ENCODE measurements around the gene ODF2L. TPM values are rescaled to one million over a fixed set of nuclear protein-coding genes. Genes with fewer than 3 reads are reported as not detected.

The ODF2L gene
- total RNA-seq, 2 donors from 2014 or later: 8.8 to 9.6 TPM

GRCh38 chr1:86409416-86410021 is 13.4 kb upstream of the ODF2L start:
- Histone ChIP-seq H3K36me3 (no peaks in the 10 kb centered on the region), H3K4me3 (no peak overlapping the region), H3K9me3 (no peaks in the 10 kb centered on the region), H3K27me3 (no peaks in the 10 kb centered on the region), H3K4me1 (no peaks in the 10 kb centered on the region), H3K27ac (no peak overlapping the region)
- no peak for DNase-seq (ENCODE audit: low spot score)
- TF ChIP-seq CTCF (IDR thresholded peaks at IDR 0.05): no peak

GRCh38 chr1:86396498-86396890 is 371 bp upstream of the ODF2L start:
- no peak for DNase-seq (ENCODE audit: low spot score)
- H3K4me3 ChIP-seq: peak overlapping the region; percentile 93 to 95
- H3K27me3 ChIP-seq: no peaks in the 10 kb centered on the region
- H3K4me1 ChIP-seq: peaks cover 0 to 19% of the 10 kb centered on the region in 2 donors
- TF ChIP-seq CTCF (IDR thresholded peaks at IDR 0.05): no peak
- peak overlapping the region; percentile 76 to 81 for H3K27ac ChIP-seq
- H3K36me3 ChIP-seq: no peaks in the 10 kb centered on the region
- no peaks in the 10 kb centered on the region for H3K9me3 ChIP-seq

- Histone ChIP-seq H3K4me3 (no peak overlapping the region), H3K27ac (no peak overlapping the region), H3K27me3 (no peaks in the 10 kb centered on the region), H3K36me3 (no peaks in the 10 kb centered on the region), H3K9me3 (no peaks in the 10 kb centered on the region), H3K4me1 (peaks cover 0 to 19% of the 10 kb centered on the region in 2 donors)
- DNase-seq (ENCODE audit: low spot score): no peak
- TF ChIP-seq CTCF (IDR thresholded peaks at IDR 0.05): no peak
Observed at GRCh38 chr1:86394416-86394815, 1.7 kb downstream of the ODF2L start.

- H3K27ac ChIP-seq: no peak overlapping the region
- H3K4me1 ChIP-seq: no peaks in the 10 kb centered on the region
- no peak for DNase-seq (ENCODE audit: low spot score)
- no peaks in the 10 kb centered on the region for H3K36me3 ChIP-seq
- H3K9me3 ChIP-seq: no peaks in the 10 kb centered on the region
- no peak for TF ChIP-seq CTCF (IDR thresholded peaks at IDR 0.05)
- H3K4me3 ChIP-seq: no peak overlapping the region
- H3K27me3 ChIP-seq: no peaks in the 10 kb centered on the region
Observed at GRCh38 chr1:86389307-86389706, 6.8 kb downstream of the ODF2L start.

- no peak for DNase-seq (ENCODE audit: low spot score)
- Histone ChIP-seq H3K27me3 (no peaks in the 10 kb centered on the region), H3K36me3 (no peaks in the 10 kb centered on the region), H3K4me3 (no peak overlapping the region), H3K9me3 (no peaks in the 10 kb centered on the region), H3K4me1 (no peaks in the 10 kb centered on the region), H3K27ac (no peak overlapping the region)
- TF ChIP-seq CTCF (IDR thresholded peaks at IDR 0.05): no peak
Observed at GRCh38 chr1:86388777-86389176, 7.3 kb downstream of the ODF2L start.

All from right atrium auricular region (tissue), 2 donors.